GM12878 (cell line): Measurements from ENCODE around the gene ZNF48. TPM values are rescaled to one million over a fixed set of nuclear protein-coding genes. Genes with fewer than 3 reads are reported as not detected.

Experiments used
- ATAC-seq: fragments of 200-7000 bp; cut with Tn5 transposase; 3 replicates; pipeline ENCODE4 v1.9.1; 2020; ENCODE audit warnings: mild to moderate bottlenecking, moderate library complexity
- BruUV-seq: library from RNA; stranded (reverse); fragments of 400-500 nt; replicated peaks from 2 replicates; lab custom pipeline; 2021; lab: Mats Ljungman, UMichigan
- CTCF ChIA-PET: fragments of 300-600 bp; sonication (Branson Sonifier 250); formaldehyde crosslinking; extraction: SDS; loops from one replicate; lab custom pipeline; 2021; ENCODE audit warnings: inconsistent platforms; lab: Yijun Ruan, JAX
- POLR2A ChIA-PET: fragments of 350-600 bp; formaldehyde crosslinking; extraction: SDS; loops from one replicate; lab custom pipeline; 2021; ENCODE audit warnings: inconsistent platforms; lab: Charles Lee
- RAD21 ChIA-PET: fragments of 300-600 bp; sonication (Branson Sonifier 250); formaldehyde crosslinking; loops from one replicate; lab custom pipeline; 2023; ENCODE audit warnings: antibody characterized with exemption; ENCODE audit not compliant: unreplicated experiment; lab: Charles Lee
- SMC1A ChIA-PET: fragments of 300-600 bp; sonication (Branson Sonifier 250); formaldehyde crosslinking; loops from one replicate; lab custom pipeline; 2023; ENCODE audit not compliant: unreplicated experiment, uncharacterized antibody; lab: Charles Lee
- DNase-seq: peaks from one replicate; pipeline ENCODE4 v3.0.0-alpha.2; 2011; ENCODE audit warnings: low read depth, low spot score
- FAIRE-seq: peaks from 3 replicates; lab custom pipeline; 2011; peaks lifted over from hg19 to GRCh38; lab: Jason Lieb, UNC
- H2AFZ ChIP-seq: 2 replicates; pipeline ENCODE4 v1.6.0; 2011; ENCODE audit warnings: low read depth, low read length, control low read depth; ENCODE audit not compliant: control insufficient read depth
- H3K27ac ChIP-seq: 2 replicates; pipeline ENCODE4 v1.5.1; 2011; ENCODE audit warnings: control low read depth; ENCODE audit not compliant: control insufficient read depth, insufficient read depth
- H3K27me3 ChIP-seq, 2 experiments: replicated peaks in 1 of 2; 2 replicates each; pipeline versions ENCODE4 v1.6.0 to v1.6.1; 2011; ENCODE audit warnings: low read length in 1 of 2; ENCODE audit not compliant: control insufficient read depth in 2 of 2, insufficient read depth in 2 of 2
- H3K36me3 ChIP-seq, 2 experiments: 2 replicates each; pipeline ENCODE4 v1.5.1; 2011; ENCODE audit warnings: low read length in 1 of 2; ENCODE audit not compliant: control insufficient read depth in 2 of 2, insufficient read depth in 2 of 2
- H3K4me1 ChIP-seq: 2 replicates; pipeline ENCODE4 v1.6.1; 2011; ENCODE audit warnings: mild to moderate bottlenecking, low read length, moderate library complexity, mixed read lengths; ENCODE audit not compliant: control insufficient read depth, insufficient read depth
- H3K4me2 ChIP-seq: 2 replicates; pipeline ENCODE4 v1.6.0; 2011; ENCODE audit warnings: control low read depth; ENCODE audit not compliant: control insufficient read depth, insufficient read depth
- H3K4me3 ChIP-seq: fragments of 200-600 bp; sonication (generic); 2 replicates; pipeline ENCODE4 v1.5.1; 2016
- H3K79me2 ChIP-seq: 2 replicates; pipeline ENCODE4 v1.6.0; 2011; ENCODE audit warnings: low read length; ENCODE audit not compliant: control insufficient read depth, insufficient read depth
- H3K9ac ChIP-seq: 2 replicates; pipeline ENCODE4 v1.8.0; 2011; ENCODE audit warnings: low read length, control low read depth, mixed read lengths; ENCODE audit not compliant: control insufficient read depth, insufficient read depth
- H3K9me3 ChIP-seq: replicated peaks from 3 replicates; pipeline ENCODE4 v1.5.1; 2011; ENCODE audit warnings: mild to moderate bottlenecking, low read length; ENCODE audit not compliant: control insufficient read depth, insufficient read depth
- H4K20me1 ChIP-seq: 2 replicates; pipeline ENCODE4 v1.6.0; 2011; ENCODE audit not compliant: control insufficient read depth, insufficient read depth
- ATF7 ChIP-seq: fragments of 450-650 bp; IDR thresholded peaks from 2 replicates; pipeline ENCODE4 v1.6.1; 2016; ENCODE audit warnings: low read depth, mild to moderate bottlenecking
- BRCA1 ChIP-seq: IDR thresholded peaks from 2 replicates; pipeline ENCODE4 v1.6.1; 2011; ENCODE audit warnings: low read depth, low read length, improper control_type of control experiment
- CREM ChIP-seq: IDR thresholded peaks from 2 replicates; pipeline ENCODE4 v1.6.1; 2014; ENCODE audit warnings: antibody characterized with exemption, low read depth
- FOXM1 ChIP-seq: IDR thresholded peaks from 2 replicates; pipeline ENCODE4 v1.6.1; 2012; ENCODE audit warnings: low read depth, mild to moderate bottlenecking, inconsistent platforms, low read length, moderate library complexity
- MYC ChIP-seq: IDR thresholded peaks from 2 replicates; pipeline ENCODE4 v1.6.1; 2011; ENCODE audit warnings: mild to moderate bottlenecking, low read length, moderate library complexity, inconsistent platforms; ENCODE audit not compliant: insufficient read depth, insufficient replicate concordance, insufficient read length, severe bottlenecking
- NFYB ChIP-seq: IDR thresholded peaks from 2 replicates; pipeline ENCODE4 v1.6.1; 2011; ENCODE audit warnings: low read depth, mild to moderate bottlenecking, low read length, improper control_type of control experiment, moderate library complexity; ENCODE audit not compliant: insufficient read depth
- NR2C2 ChIP-seq: IDR thresholded peaks from 2 replicates; pipeline ENCODE4 v1.6.1; 2011; ENCODE audit warnings: borderline replicate concordance, low read depth; ENCODE audit not compliant: control insufficient read depth, insufficient read length
- NR2F1 ChIP-seq: fragments of 450-650 bp; conservative IDR thresholded peaks from 2 replicates; pipeline ENCODE4 v1.6.1; 2017; ENCODE audit warnings: mild to moderate bottlenecking
- POLR2AphosphoS5 ChIP-seq: IDR thresholded peaks from 2 replicates; pipeline ENCODE4 v1.6.1; 2011; ENCODE audit warnings: mild to moderate bottlenecking, low read length, inconsistent platforms
- RAD21 ChIP-seq: IDR thresholded peaks from 2 replicates; pipeline ENCODE4 v1.6.1; 2011; ENCODE audit warnings: mild to moderate bottlenecking, low read depth, low read length, moderate library complexity; ENCODE audit not compliant: insufficient read depth
- RCOR1 ChIP-seq: conservative IDR thresholded peaks from 2 replicates; pipeline ENCODE4 v1.6.1; 2012; ENCODE audit warnings: low read depth, low read length, improper control_type of control experiment
- YY1 ChIP-seq: IDR thresholded peaks from 2 replicates; pipeline ENCODE4 v1.6.1; 2011; ENCODE audit warnings: low read depth, mild to moderate bottlenecking, low read length
- ZNF274 ChIP-seq: IDR thresholded peaks from one replicate; pipeline ENCODE4 v1.8.0; 2011; ENCODE audit not compliant: insufficient read length, insufficient read depth
- ZNF384 ChIP-seq: IDR thresholded peaks from 2 replicates; pipeline ENCODE4 v1.6.1; 2012; ENCODE audit warnings: low read depth, mild to moderate bottlenecking, low read length, improper control_type of control experiment, borderline replicate concordance
- ZSCAN29 ChIP-seq: fragments of 450-650 bp; IDR thresholded peaks from 2 replicates; pipeline ENCODE4 v1.6.1; 2017; ENCODE audit warnings: mild to moderate bottlenecking, moderate library complexity
- WGBS: methylation state at CpG from one replicate; pipeline ENCODE4 v1.1.6; 2016; ENCODE audit warnings: low lambda C conversion rate; ENCODE audit not compliant: insufficient replicate concordance, insufficient coverage; ENCODE audit errors: missing lambda C conversion rate; 5-methylcytosine and 5-hydroxymethylcytosine counted together
- in situ Hi-C: fragments of 300-500 bp; cut with MboI; formaldehyde crosslinking; loops from 9 replicates; pipeline ENCODE4 v1.14.3; 2018; ENCODE audit warnings: mixed read lengths
- intact Hi-C: fragments of 100-400 bp; cut with micrococcal nuclease; formaldehyde crosslinking; loops from one replicate; pipeline ENCODE4 v1.14.2; 2022; ENCODE audit not compliant: unreplicated experiment
- polyA plus RNA-seq, 11 experiments: library from polyadenylated mRNA; depleted of rRNA in 4 of 11; unstranded in 6 of 11; stranded (reverse) in 5 of 11; fragments of >200 nt; fragmentation: Nextera tagmentation in 4 of 11; fragmentation: Illumina TruSeq in 1 of 11; extraction: Ambion mirVana in 4 of 11; extraction: Trizol in 1 of 11; gene quantifications; 1 replicate in 1 of 11; 2 replicates in 10 of 11; pipeline versions ENCODE4 v1.2.1 to v1.2.3, GENCODE V29; 2011 to 2016; ENCODE audit warnings: inconsistent platforms in 2 of 11, missing spikeins in 2 of 11, low read depth in 1 of 11
- total RNA-seq, 4 experiments: library from RNA; depleted of rRNA in 3 of 4; stranded (reverse); fragments of >200 nt in 3 of 4; fragmentation: Illumina TruSeq in 1 of 4; extraction: Trizol in 1 of 4; gene quantifications; 2 replicates each; pipeline versions ENCODE4 v1.2.1 to v1.2.3, GENCODE V29; 2013 to 2021
- TF ChIP-seq, protein P1 (sequence below): fragments of 450-650 bp; IDR thresholded peaks from 2 replicates; pipeline ENCODE4 v1.6.1; 2016; ENCODE audit warnings: mild to moderate bottlenecking
- TF ChIP-seq, protein P2 (sequence below): IDR thresholded peaks from 2 replicates; pipeline ENCODE4 v1.6.1; 2012; ENCODE audit warnings: low read depth, low read length, improper control_type of control experiment

Gene ZNF48
- total and polyA plus RNA-seq, 10 of the 15 experiments (the other 5 are each of a cell fraction or from before 2014, with no cell fraction given): 0.14 to 12.0 (median 4.2) TPM

DNA sequence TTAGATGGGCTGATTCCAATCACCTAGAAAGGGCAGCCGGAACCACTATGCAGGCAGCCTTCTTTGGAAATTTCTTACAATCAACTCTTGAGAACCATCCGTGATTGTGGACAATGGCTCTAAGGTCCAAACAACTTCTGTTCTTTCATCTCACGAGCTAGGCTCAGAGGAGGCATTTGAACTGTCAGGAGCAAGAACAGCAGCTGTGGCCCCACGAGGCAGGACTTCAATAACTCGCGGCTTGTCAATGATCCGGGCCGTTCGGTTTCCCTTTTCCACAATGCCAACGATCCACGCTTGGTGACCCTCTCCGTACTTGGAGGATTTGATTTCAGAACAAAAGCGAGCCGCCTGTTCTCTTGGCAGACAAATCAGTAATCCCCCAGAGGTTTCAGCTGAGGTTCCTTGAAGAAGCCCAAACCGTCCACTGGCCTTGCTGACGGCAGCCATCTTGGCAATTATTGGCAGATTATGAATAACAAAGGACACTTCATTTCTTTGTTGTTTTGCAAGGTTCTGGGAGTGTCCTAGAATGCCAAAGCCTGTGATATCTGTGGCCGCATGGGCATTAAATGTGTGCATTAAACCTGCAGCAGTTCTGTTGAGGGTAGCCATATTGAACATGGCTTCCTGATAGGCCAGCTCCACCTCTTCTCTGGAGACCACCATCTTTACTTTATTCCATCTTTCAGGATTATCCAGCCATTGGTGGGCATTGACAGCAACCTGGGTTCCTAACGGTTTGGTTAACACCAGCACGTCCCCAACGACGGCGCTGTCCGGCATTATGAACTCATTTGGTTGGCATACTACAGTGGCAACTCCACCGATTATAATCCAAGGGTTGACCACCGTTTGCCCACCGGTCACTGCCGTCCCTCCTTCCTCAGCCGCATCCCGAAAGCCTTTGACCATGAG, 49.3 kb downstream of the ZNF48 start:
- ATAC-seq (0 out of 3 replicates have a peak, but pooled peaks have one; percentile 5), FAIRE-seq (no peak), DNase-seq (no peak)
- H3K4me3 ChIP-seq: peak overlapping the region; percentile 79
- peaks cover 0 to 2% of the 10 kb centered on the region in 2 experiments; a peak in 2 of 4 replicates for H3K36me3 ChIP-seq
- H3K9me3 ChIP-seq: no peaks in the 10 kb centered on the region
- H3K27me3 ChIP-seq: no peaks in the 10 kb centered on the region
- BruUV-seq: no TSS peak
- WGBS: 85% methylated on average over 29 of the region's 29 CpGs
- H4K20me1 ChIP-seq: no peaks in the 10 kb centered on the region
- in situ Hi-C loops: no loop called here
- H3K9ac ChIP-seq: peak overlapping the region; percentile 96
- peak overlapping the region; percentile 86 for H3K4me2 ChIP-seq
- POLR2A ChIA-PET: interaction anchor here (0.5 to 5.4 kb wide), 10 partner anchors 13 to 239 kb away, joined by 3 to 31 read pairs (median 4); partner anchors contain the start of genes ZNF747 and ZNF764
- CTCF ChIA-PET: interaction anchor here (1.0 to 8.2 kb wide), 7 partner anchors 13 to 153 kb away, joined by 3 to 60 read pairs (median 4); partner anchors contain the start of genes DCTPP1 and ZNF747
- RAD21 ChIA-PET: interaction anchor here (1.3 to 2.7 kb wide), 5 partner anchors 12 to 91 kb away, joined by 3 to 15 read pairs (median 4); partner anchors contain the start of gene DCTPP1
- peaks cover 18% of the 10 kb centered on the region for H3K79me2 ChIP-seq
- intact Hi-C loops: loop anchor here (2.0 to 5.0 kb wide), 2 partner anchors 28 to 93 kb away; partner anchors contain the start of gene ITGAL
- H3K27ac ChIP-seq: peak overlapping the region; percentile 85; the same call in 1 of the 2 replicates
- H2AFZ ChIP-seq: 0 out of 2 replicates have a peak overlapping the region, but pooled peaks have one; percentile 70
- SMC1A ChIA-PET: interaction anchor here (0.7 to 19.4 kb wide), 7 partner anchors 9 to 154 kb away, joined by 3 to 431 read pairs (median 3); partner anchors contain the start of genes DCTPP1 and ITGAL
- H3K4me1 ChIP-seq: peaks cover 12% of the 10 kb centered on the region
- TF ChIP-seq, protein P1, sequence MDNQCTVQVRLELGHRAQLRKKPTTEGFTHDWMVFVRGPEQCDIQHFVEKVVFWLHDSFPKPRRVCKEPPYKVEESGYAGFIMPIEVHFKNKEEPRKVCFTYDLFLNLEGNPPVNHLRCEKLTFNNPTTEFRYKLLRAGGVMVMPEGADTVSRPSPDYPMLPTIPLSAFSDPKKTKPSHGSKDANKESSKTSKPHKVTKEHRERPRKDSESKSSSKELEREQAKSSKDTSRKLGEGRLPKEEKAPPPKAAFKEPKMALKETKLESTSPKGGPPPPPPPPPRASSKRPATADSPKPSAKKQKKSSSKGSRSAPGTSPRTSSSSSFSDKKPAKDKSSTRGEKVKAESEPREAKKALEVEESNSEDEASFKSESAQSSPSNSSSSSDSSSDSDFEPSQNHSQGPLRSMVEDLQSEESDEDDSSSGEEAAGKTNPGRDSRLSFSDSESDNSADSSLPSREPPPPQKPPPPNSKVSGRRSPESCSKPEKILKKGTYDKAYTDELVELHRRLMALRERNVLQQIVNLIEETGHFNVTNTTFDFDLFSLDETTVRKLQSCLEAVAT: peak; percentile 83
- no peak for TF ChIP-seq RAD21
- no peak for TF ChIP-seq ZNF384
- no peak for TF ChIP-seq ATF7
- TF ChIP-seq POLR2AphosphoS5: peak; percentile 69
- no peak for TF ChIP-seq FOXM1
- TF ChIP-seq NR2C2: no peak
- no peak for TF ChIP-seq MYC
- no peak for TF ChIP-seq NFYB
- no peak for TF ChIP-seq NR2F1
- no peak for TF ChIP-seq ZSCAN29
- TF ChIP-seq, protein P2, sequence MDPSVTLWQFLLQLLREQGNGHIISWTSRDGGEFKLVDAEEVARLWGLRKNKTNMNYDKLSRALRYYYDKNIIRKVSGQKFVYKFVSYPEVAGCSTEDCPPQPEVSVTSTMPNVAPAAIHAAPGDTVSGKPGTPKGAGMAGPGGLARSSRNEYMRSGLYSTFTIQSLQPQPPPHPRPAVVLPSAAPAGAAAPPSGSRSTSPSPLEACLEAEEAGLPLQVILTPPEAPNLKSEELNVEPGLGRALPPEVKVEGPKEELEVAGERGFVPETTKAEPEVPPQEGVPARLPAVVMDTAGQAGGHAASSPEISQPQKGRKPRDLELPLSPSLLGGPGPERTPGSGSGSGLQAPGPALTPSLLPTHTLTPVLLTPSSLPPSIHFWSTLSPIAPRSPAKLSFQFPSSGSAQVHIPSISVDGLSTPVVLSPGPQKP: no peak
- no peak for TF ChIP-seq CREM
- peak; percentile 88 for TF ChIP-seq YY1
- TF ChIP-seq ZNF274: no peak
- no peak for TF ChIP-seq RCOR1
- no peak for TF ChIP-seq BRCA1
